Measurements from ENCODE around the gene F2RL3. TPM values are rescaled to one million over a fixed set of nuclear protein-coding genes. Genes with fewer than 3 reads are reported as not detected.

Gene F2RL3
- total and polyA plus RNA-seq, 2 of the 8 experiments (the other 6 are each of a cell fraction or from before 2014, with no cell fraction given): not detected

DNA sequence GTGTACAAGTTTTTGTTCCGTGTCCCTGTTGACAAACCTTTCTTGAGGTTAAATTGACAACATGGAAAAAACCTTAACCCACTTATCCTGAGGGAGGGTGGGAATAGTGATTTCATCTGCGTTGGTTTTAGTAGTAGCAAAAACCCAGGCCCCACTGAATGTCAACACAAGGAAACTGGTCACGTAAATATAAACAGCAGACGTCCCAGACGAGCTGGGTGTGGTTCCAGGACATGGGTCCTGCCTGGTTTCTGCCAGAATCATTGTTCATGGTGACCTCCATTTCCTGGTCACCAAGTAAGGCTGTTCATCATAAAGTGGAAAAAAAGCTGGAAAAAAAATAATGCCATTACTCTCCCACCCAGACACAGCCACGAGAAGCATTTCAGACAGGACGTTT, 16.9 kb upstream of the F2RL3 start (continued):
- TF ChIP-seq KDM4A (IDR thresholded peaks at IDR 0.05; ENCODE audit: low read depth, low read length, severe bottlenecking): no peak
- no peak for TF ChIP-seq BACH1 (IDR thresholded peaks at IDR 0.05; ENCODE audit: low read length)
- TF ChIP-seq ASH2L (IDR thresholded peaks at IDR 0.05; ENCODE audit: low read length): no peak
- TF ChIP-seq CBX5 (IDR thresholded peaks at IDR 0.05; ENCODE audit: low read depth, low read length): no peak

All from H1 (cell line).